Transverse colon (tissue), 4 donors: ENCODE data around the gene LONP2. TPM values are rescaled to one million over a fixed set of nuclear protein-coding genes. Genes with fewer than 3 reads are reported as not detected.

Experiments
- DNase-seq: peaks from one replicate; pipeline ENCODE4 v3.0.0-alpha.2; 2019
- H3K27ac ChIP-seq, 4 donors: fragments of 200-600 bp; sonication (generic); 2 replicates each; pipeline ENCODE4 v1.5.1; 2016 to 2018; ENCODE audit warnings: inconsistent platforms in 4 of 4
- H3K27me3 ChIP-seq: fragments of 200-600 bp; sonication (generic); 2 replicates; pipeline ENCODE4 v1.5.1; 2017; ENCODE audit warnings: inconsistent platforms
- H3K36me3 ChIP-seq, 4 donors: fragments of 200-600 bp; sonication (generic); 2 replicates each; pipeline ENCODE4 v1.5.1; 2017 to 2019; ENCODE audit warnings: inconsistent platforms in 4 of 4
- H3K4me1 ChIP-seq, 4 donors: fragments of 200-600 bp; sonication (generic); 2 replicates each; pipeline ENCODE4 v1.5.1; 2017 to 2020; ENCODE audit warnings: inconsistent platforms in 4 of 4
- H3K4me3 ChIP-seq, 4 donors: fragments of 200-600 bp; sonication (generic); 1 replicate in 1 of 4; 2 replicates in 3 of 4; pipeline versions ENCODE4 v1.5.1 to v1.6.1; 2017 to 2019; ENCODE audit warnings: inconsistent platforms in 4 of 4
- H3K9me3 ChIP-seq, 2 donors: fragments of 200-600 bp; sonication (generic); 2 replicates each; pipeline ENCODE4 v1.5.1; 2017 to 2019; ENCODE audit warnings: inconsistent platforms in 2 of 2
- CTCF ChIP-seq, 5 experiments: fragments of 200-600 bp in 3 of 5; fragments of 450-650 bp in 2 of 5; sonication (generic) in 3 of 5; IDR thresholded peaks; 1 replicate in 2 of 5; 2 replicates in 3 of 5; pipeline ENCODE4 v1.5.1; 2016 to 2017; ENCODE audit warnings: antibody characterized with exemption in 5 of 5, inconsistent platforms in 3 of 5, mild to moderate bottlenecking in 2 of 5, moderate library complexity in 1 of 5
- EP300 ChIP-seq: sonication (generic); formaldehyde crosslinking; IDR thresholded peaks from one replicate; pipeline ENCODE4 v1.6.1; 2017; ENCODE audit warnings: antibody characterized with exemption, low read depth
- POLR2A ChIP-seq: fragments of 450-650 bp; IDR thresholded peaks from one replicate; pipeline ENCODE4 v1.6.1; 2016; ENCODE audit warnings: antibody characterized with exemption, mild to moderate bottlenecking, moderate library complexity
- POLR2AphosphoS5 ChIP-seq, 3 donors: sonication (generic); formaldehyde crosslinking; IDR thresholded peaks; one replicate each; pipeline ENCODE4 v1.6.1; 2016; ENCODE audit warnings: antibody characterized with exemption in 3 of 3
- WGBS, 2 donors: methylation state at CpG; one replicate each; pipeline ENCODE4 v1.1.5; 2018; ENCODE audit warnings: low coverage in 1 of 2; 5-methylcytosine and 5-hydroxymethylcytosine counted together
- in situ Hi-C, 4 donors: fragments of 200-750 bp; cut with MboI; loops; one replicate each; pipeline versions ENCODE4 v1.15.0 to v1.15.1; 2017; ENCODE audit warnings: low sequenced_read_pairs in 3 of 4, low pct_ligation_motif_present in 1 of 4, low pct_unique_long_range_greater_than_20kb in 1 of 4
- intact Hi-C: fragments of 100-400 bp; cut with DNase I; formaldehyde crosslinking; loops from one replicate; pipeline ENCODE4 v1.15.1; 2023; ENCODE audit warnings: low total_unique reads
- total RNA-seq, 4 donors: library from RNA; depleted of rRNA; stranded (reverse); fragments of >200 nt; gene quantifications; one replicate each; pipeline ENCODE4 v1.1.0, GENCODE V29; 2016

LONP2 gene
- total RNA-seq, 4 donors from 2014 or later, result 51.3 to 104 (median 65.3) TPM

GRCh38 chr16:48261569-48261968, 17.5 kb downstream of the LONP2 start:
- TF ChIP-seq POLR2AphosphoS5 (IDR thresholded peaks at IDR 0.05), result no peak
- TF ChIP-seq EP300, result no peak
- TF ChIP-seq POLR2A, result no peak
- no peak for TF ChIP-seq CTCF (IDR thresholded peaks at IDR 0.05)
- DNase-seq, result no peak
- H3K4me1 ChIP-seq, result no peaks in the 10 kb centered on the region
- 83 to 93% methylated on average over 1 of the region's 1 CpG for WGBS, 2 donors
- intact Hi-C loops (no loop called here), in situ Hi-C loops (no loop called here)
- no peak overlapping the region for H3K27ac ChIP-seq
- no peak overlapping the region for H3K4me3 ChIP-seq
- H3K27me3 ChIP-seq, result no peaks in the 10 kb centered on the region
- no peaks in the 10 kb centered on the region for H3K9me3 ChIP-seq
- H3K36me3 ChIP-seq, result peaks cover 0 to 42% (median 20%) of the 10 kb centered on the region in 4 donors

GRCh38 chr16:48262631-48263030, 18.5 kb downstream of the LONP2 start:
- in situ Hi-C loops (no loop called here), intact Hi-C loops (no loop called here)
- Histone ChIP-seq H3K27ac (no peak overlapping the region), H3K4me1 (no peaks in the 10 kb centered on the region), H3K36me3 (peaks cover 0 to 43% (median 20%) of the 10 kb centered on the region in 4 donors), H3K4me3 (no peak overlapping the region), H3K27me3 (no peaks in the 10 kb centered on the region), H3K9me3 (no peaks in the 10 kb centered on the region)
- TF ChIP-seq POLR2A, result no peak
- 90 to 91% methylated on average over 2 of the region's 2 CpGs for WGBS, 2 donors
- DNase-seq, result no peak

GRCh38 chr16:48269011-48269410, 24.9 kb downstream of the LONP2 start:
- H3K9me3 ChIP-seq, result no peaks in the 10 kb centered on the region
- no peak overlapping the region for H3K27ac ChIP-seq
- in situ Hi-C loops (no loop called here), intact Hi-C loops (no loop called here)
- no peak for DNase-seq
- no peaks in the 10 kb centered on the region for H3K27me3 ChIP-seq
- H3K4me1 ChIP-seq, result no peaks in the 10 kb centered on the region
- TF ChIP-seq POLR2A (no peak), POLR2AphosphoS5 (IDR thresholded peaks at IDR 0.05) (no peak), CTCF (IDR thresholded peaks at IDR 0.05) (no peak), EP300 (no peak)
- H3K4me3 ChIP-seq, result no peak overlapping the region
- H3K36me3 ChIP-seq, result peaks cover 0 to 35% (median 11%) of the 10 kb centered on the region in 4 donors

- Histone ChIP-seq H3K9me3 (no peaks in the 10 kb centered on the region), H3K4me3 (no peak overlapping the region), H3K36me3 (peaks cover 0 to 22% (median 6%) of the 10 kb centered on the region in 4 donors), H3K4me1 (peaks cover 0 to 14% (median 11%) of the 10 kb centered on the region in 4 donors), H3K27me3 (no peaks in the 10 kb centered on the region), H3K27ac (no peak overlapping the region)
- in situ Hi-C loops (no loop called here), intact Hi-C loops (no loop called here)
- no peak for TF ChIP-seq POLR2AphosphoS5 (IDR thresholded peaks at IDR 0.05)
- no peak for TF ChIP-seq EP300
- no peak for TF ChIP-seq CTCF (IDR thresholded peaks at IDR 0.05)
- no peak for TF ChIP-seq POLR2A
- 76 to 77% methylated on average over 5 of the region's 5 CpGs for WGBS, 2 donors
- DNase-seq, result no peak
Observed at GRCh38 chr16:48271728-48272127, 27.6 kb downstream of the LONP2 start.

GRCh38 chr16:48272837-48273421, 28.8 kb downstream of the LONP2 start:
- in situ Hi-C loops, result no loop called here
- Histone ChIP-seq H3K27me3 (no peaks in the 10 kb centered on the region), H3K4me3 (no peak overlapping the region), H3K36me3 (peaks cover 0 to 26% (median 6%) of the 10 kb centered on the region in 4 donors), H3K9me3 (no peaks in the 10 kb centered on the region), H3K27ac (no peak overlapping the region), H3K4me1 (peaks cover 0 to 15% (median 13%) of the 10 kb centered on the region in 4 donors)
- TF ChIP-seq POLR2AphosphoS5 (IDR thresholded peaks at IDR 0.05), result no peak
- TF ChIP-seq EP300, result no peak
- no peak for TF ChIP-seq CTCF (IDR thresholded peaks at IDR 0.05)
- TF ChIP-seq POLR2A, result no peak
- DNase-seq, result no peak
- WGBS, 2 donors, result 81 to 87% methylated on average over 6 to 8 of the region's 8 CpGs
- intact Hi-C loops, result no loop called here
